HEK293 (cell line): ENCODE data around the gene GALNT15.

Experiments used
- CTCF ChIA-PET: fragments of 350-600 bp; formaldehyde crosslinking; extraction: SDS; loops from one replicate; lab custom pipeline; 2021; ENCODE audit warnings: antibody characterized with exemption; lab: Yijun Ruan, JAX
- POLR2A ChIA-PET: fragments of 300-600 bp; formaldehyde crosslinking; extraction: SDS; loops from one replicate; lab custom pipeline; 2020; ENCODE audit warnings: antibody characterized with exemption, inconsistent platforms; lab: Yijun Ruan, JAX
- H3K27ac ChIP-seq: fragments of 200-500 bp; sonication (Bioruptor generic); 2 replicates; pipeline ENCODE4 v1.5.1; 2014; ENCODE audit warnings: low read depth, low read length, control low read depth, inconsistent platforms; ENCODE audit errors: extremely low read depth
- H3K36me3 ChIP-seq, 2 experiments: fragments of 200-500 bp in 1 of 2; sonication (Bioruptor generic) in 1 of 2; 1 replicate in 1 of 2; 2 replicates in 1 of 2; pipeline ENCODE4 v1.5.1; 2014 to 2017; ENCODE audit warnings: inconsistent platforms in 2 of 2, low read length in 2 of 2; ENCODE audit not compliant: control insufficient read depth in 2 of 2, insufficient read depth in 1 of 2
- H3K4me1 ChIP-seq: fragments of 200-500 bp; sonication (Bioruptor generic); 2 replicates; pipeline ENCODE4 v1.5.1; 2014; ENCODE audit warnings: mild to moderate bottlenecking, low read length, inconsistent platforms; ENCODE audit not compliant: control insufficient read depth, insufficient read depth
- H3K4me3 ChIP-seq: 2 replicates; pipeline ENCODE4 v1.5.1; 2011; ENCODE audit warnings: low read depth, mild to moderate bottlenecking, control low read depth, low read length, moderate library complexity
- H3K9me3 ChIP-seq: fragments of 200-500 bp; sonication (Bioruptor generic); 2 replicates; pipeline ENCODE4 v1.5.1; 2014; ENCODE audit warnings: low read depth, low read length, inconsistent platforms; ENCODE audit not compliant: control insufficient read depth, insufficient read depth
- EGR2 ChIP-seq: fragments of 450-650 bp; formaldehyde crosslinking; IDR thresholded peaks from 2 replicates; pipeline ENCODE4 v1.5.1; 2016; ENCODE audit warnings: low read depth, missing biosample characterization, missing genetic modification characterization
- GLI4 ChIP-seq: fragments of 450-650 bp; formaldehyde crosslinking; IDR thresholded peaks from 2 replicates; pipeline ENCODE4 v1.5.1; 2016; ENCODE audit warnings: missing biosample characterization, missing genetic modification characterization
- MYNN ChIP-seq: fragments of 450-650 bp; formaldehyde crosslinking; IDR thresholded peaks from 2 replicates; pipeline ENCODE4 v1.5.1; 2016; ENCODE audit warnings: missing biosample characterization, missing genetic modification characterization, borderline replicate concordance
- ZFHX2 ChIP-seq: fragments of 450-650 bp; formaldehyde crosslinking; conservative IDR thresholded peaks from 2 replicates; pipeline ENCODE4 v1.5.1; 2016; ENCODE audit warnings: missing biosample characterization, missing genetic modification characterization
- ZNF16 ChIP-seq: fragments of 450-650 bp; formaldehyde crosslinking; IDR thresholded peaks from 2 replicates; pipeline ENCODE4 v1.5.1; 2016; ENCODE audit warnings: low read depth, missing biosample characterization, missing genetic modification characterization
- ZNF221 ChIP-seq: fragments of 450-650 bp; formaldehyde crosslinking; IDR thresholded peaks from 2 replicates; pipeline ENCODE4 v1.5.1; 2017; ENCODE audit warnings: missing biosample characterization, missing genetic modification characterization, borderline replicate concordance
- ZNF350 ChIP-seq: fragments of 450-650 bp; formaldehyde crosslinking; IDR thresholded peaks from 2 replicates; pipeline ENCODE4 v1.5.0; 2017; ENCODE audit warnings: missing biosample characterization, mild to moderate bottlenecking, missing genetic modification characterization
- ZNF571 ChIP-seq: fragments of 450-650 bp; formaldehyde crosslinking; IDR thresholded peaks from 2 replicates; pipeline ENCODE4 v1.5.0; 2017; ENCODE audit warnings: missing biosample characterization, missing genetic modification characterization
- ZNF629 ChIP-seq: fragments of 450-650 bp; formaldehyde crosslinking; IDR thresholded peaks from 2 replicates; pipeline ENCODE4 v1.5.1; 2017; ENCODE audit warnings: missing biosample characterization, missing genetic modification characterization
- ZNF792 ChIP-seq: fragments of 450-650 bp; formaldehyde crosslinking; IDR thresholded peaks from 2 replicates; pipeline ENCODE4 v1.5.1; 2016; ENCODE audit warnings: missing biosample characterization, missing genetic modification characterization
- TF ChIP-seq, protein P1 (sequence below): IDR thresholded peaks from 2 replicates; pipeline ENCODE4 v1.6.1; 2011; ENCODE audit warnings: mild to moderate bottlenecking, low read depth, low read length, borderline replicate concordance
- TF ChIP-seq, protein P2 (sequence below): fragments of 450-650 bp; formaldehyde crosslinking; IDR thresholded peaks from 2 replicates; pipeline ENCODE4 v1.5.1; 2016; ENCODE audit warnings: missing biosample characterization, missing genetic modification characterization
- TF ChIP-seq, protein P3 (sequence below): fragments of 450-650 bp; formaldehyde crosslinking; IDR thresholded peaks from 2 replicates; pipeline ENCODE4 v1.5.1; 2017; ENCODE audit warnings: missing biosample characterization, missing genetic modification characterization
- TF ChIP-seq, protein P4 (sequence below): fragments of 450-650 bp; formaldehyde crosslinking; IDR thresholded peaks from 2 replicates; pipeline ENCODE4; 2016; ENCODE audit warnings: missing biosample characterization, missing genetic modification characterization

Gene GALNT15

DNA sequence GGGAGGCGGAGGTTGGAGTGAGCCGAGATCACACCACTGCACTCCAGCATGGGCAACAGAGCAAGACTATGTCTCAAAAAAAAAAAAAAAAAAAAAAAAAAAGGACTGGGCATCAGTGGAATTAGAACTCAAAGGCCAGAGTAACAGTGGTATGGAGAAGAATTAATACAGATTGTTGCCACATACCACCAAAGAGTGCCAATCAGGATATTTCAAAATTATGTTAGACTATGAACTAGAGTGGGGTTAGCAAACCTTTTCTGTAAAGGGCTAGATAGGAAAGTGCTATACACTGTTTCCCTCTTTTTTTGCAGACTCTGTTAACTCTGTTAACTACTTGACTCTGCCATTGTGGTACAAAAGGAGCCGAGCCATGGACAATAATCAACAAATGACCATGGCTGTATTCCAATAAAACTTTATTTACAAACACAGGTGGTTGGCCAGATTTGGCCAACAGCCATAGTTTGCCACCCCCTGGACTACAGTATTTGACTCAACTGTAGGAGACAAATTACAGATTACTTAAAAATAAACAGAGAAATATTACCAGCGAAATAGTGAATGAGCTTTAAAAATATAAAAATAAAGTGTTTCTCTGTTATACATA lies 61.7 kb downstream of the GALNT15 start:
- Histone ChIP-seq H3K27ac (no peak overlapping the region), H3K4me1 (no peaks in the 10 kb centered on the region), H3K36me3 (no peaks in the 10 kb centered on the region), H3K4me3 (no peak overlapping the region), H3K9me3 (no peaks in the 10 kb centered on the region)
- ChIA-PET CTCF (interaction anchor here (0.6 to 1.3 kb wide), 2 partner anchors 12 to 58 kb away, joined by 4 to 7 read pairs; no protein-coding TSS in a partner anchor), POLR2A (no interaction called here)
- TF ChIP-seq ZNF221 (tag by site-specific recombination), result no peak
- no peak for TF ChIP-seq ZNF571 (tag by site-specific recombination)
- TF ChIP-seq, protein P1, sequence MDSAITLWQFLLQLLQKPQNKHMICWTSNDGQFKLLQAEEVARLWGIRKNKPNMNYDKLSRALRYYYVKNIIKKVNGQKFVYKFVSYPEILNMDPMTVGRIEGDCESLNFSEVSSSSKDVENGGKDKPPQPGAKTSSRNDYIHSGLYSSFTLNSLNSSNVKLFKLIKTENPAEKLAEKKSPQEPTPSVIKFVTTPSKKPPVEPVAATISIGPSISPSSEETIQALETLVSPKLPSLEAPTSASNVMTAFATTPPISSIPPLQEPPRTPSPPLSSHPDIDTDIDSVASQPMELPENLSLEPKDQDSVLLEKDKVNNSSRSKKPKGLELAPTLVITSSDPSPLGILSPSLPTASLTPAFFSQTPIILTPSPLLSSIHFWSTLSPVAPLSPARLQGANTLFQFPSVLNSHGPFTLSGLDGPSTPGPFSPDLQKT, result no peak
- TF ChIP-seq ZNF629, result no peak
- TF ChIP-seq ZNF350 (tag by site-specific recombination), result no peak
- TF ChIP-seq ZNF16 (tag by site-specific recombination), result no peak
- TF ChIP-seq EGR2 (tag by site-specific recombination), result no peak
- TF ChIP-seq, protein P2, sequence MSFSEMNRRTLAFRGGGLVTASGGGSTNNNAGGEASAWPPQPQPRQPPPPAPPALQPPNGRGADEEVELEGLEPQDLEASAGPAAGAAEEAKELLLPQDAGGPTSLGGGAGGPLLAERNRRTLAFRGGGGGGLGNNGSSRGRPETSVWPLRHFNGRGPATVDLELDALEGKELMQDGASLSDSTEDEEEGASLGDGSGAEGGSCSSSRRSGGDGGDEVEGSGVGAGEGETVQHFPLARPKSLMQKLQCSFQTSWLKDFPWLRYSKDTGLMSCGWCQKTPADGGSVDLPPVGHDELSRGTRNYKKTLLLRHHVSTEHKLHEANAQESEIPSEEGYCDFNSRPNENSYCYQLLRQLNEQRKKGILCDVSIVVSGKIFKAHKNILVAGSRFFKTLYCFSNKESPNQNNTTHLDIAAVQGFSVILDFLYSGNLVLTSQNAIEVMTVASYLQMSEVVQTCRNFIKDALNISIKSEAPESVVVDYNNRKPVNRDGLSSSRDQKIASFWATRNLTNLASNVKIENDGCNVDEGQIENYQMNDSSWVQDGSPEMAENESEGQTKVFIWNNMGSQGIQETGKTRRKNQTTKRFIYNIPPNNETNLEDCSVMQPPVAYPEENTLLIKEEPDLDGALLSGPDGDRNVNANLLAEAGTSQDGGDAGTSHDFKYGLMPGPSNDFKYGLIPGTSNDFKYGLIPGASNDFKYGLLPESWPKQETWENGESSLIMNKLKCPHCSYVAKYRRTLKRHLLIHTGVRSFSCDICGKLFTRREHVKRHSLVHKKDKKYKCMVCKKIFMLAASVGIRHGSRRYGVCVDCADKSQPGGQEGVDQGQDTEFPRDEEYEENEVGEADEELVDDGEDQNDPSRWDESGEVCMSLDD (tag by site-specific recombination), result no peak
- TF ChIP-seq GLI4 (tag by site-specific recombination), result no peak
- TF ChIP-seq ZFHX2 (tag by site-specific recombination), result no peak

DNA sequence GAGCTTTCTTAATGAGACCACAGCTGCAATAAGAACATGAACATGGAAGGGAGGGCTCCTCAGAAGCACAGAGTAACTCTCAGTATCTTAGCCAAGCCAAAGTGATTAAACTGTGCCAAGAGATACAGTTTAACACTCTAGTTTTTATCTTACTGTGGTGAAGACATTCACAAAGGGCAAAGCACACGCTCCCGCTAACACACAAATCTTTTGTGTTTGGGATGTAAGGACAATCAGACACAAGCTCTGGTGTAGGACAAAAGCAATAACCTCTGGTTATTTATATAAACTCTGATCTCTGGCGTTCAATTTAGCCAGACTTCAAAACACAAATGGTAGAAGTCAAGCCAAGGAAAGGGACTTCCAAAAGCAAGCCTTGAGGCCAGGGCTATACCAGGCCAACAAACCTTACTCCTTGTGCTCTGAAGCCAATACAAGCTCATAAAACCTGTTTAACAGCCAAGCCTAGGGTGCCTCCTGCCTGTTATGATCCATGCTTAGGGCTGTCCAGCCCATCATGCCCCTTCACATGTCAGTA lies 62.4 kb downstream of the GALNT15 start:
- H3K4me1 ChIP-seq, result no peaks in the 10 kb centered on the region
- TF ChIP-seq ZNF792 (tag by site-specific recombination) (no peak), MYNN (tag by site-specific recombination) (no peak)
- TF ChIP-seq, protein P3, sequence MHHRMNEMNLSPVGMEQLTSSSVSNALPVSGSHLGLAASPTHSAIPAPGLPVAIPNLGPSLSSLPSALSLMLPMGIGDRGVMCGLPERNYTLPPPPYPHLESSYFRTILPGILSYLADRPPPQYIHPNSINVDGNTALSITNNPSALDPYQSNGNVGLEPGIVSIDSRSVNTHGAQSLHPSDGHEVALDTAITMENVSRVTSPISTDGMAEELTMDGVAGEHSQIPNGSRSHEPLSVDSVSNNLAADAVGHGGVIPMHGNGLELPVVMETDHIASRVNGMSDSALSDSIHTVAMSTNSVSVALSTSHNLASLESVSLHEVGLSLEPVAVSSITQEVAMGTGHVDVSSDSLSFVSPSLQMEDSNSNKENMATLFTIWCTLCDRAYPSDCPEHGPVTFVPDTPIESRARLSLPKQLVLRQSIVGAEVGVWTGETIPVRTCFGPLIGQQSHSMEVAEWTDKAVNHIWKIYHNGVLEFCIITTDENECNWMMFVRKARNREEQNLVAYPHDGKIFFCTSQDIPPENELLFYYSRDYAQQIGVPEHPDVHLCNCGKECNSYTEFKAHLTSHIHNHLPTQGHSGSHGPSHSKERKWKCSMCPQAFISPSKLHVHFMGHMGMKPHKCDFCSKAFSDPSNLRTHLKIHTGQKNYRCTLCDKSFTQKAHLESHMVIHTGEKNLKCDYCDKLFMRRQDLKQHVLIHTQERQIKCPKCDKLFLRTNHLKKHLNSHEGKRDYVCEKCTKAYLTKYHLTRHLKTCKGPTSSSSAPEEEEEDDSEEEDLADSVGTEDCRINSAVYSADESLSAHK, result no peak
- TF ChIP-seq, protein P4, sequence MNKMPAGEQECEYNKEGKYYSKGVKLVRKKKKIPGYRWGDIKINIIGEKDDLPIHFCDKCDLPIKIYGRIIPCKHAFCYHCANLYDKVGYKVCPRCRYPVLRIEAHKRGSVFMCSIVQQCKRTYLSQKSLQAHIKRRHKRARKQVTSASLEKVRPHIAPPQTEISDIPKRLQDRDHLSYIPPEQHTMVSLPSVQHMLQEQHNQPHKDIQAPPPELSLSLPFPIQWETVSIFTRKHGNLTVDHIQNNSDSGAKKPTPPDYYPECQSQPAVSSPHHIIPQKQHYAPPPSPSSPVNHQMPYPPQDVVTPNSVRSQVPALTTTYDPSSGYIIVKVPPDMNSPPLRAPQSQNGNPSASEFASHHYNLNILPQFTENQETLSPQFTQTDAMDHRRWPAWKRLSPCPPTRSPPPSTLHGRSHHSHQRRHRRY (tag by site-specific recombination), result no peak
- no peak overlapping the region for H3K27ac ChIP-seq
- POLR2A ChIA-PET, result no interaction called here
- no peaks in the 10 kb centered on the region for H3K36me3 ChIP-seq
- CTCF ChIA-PET, result interaction anchor here (0.5 to 1.3 kb wide), 3 partner anchors 13 to 167 kb away, joined by 4 to 7 read pairs (median 5); no protein-coding TSS in a partner anchor
- H3K9me3 ChIP-seq, result no peaks in the 10 kb centered on the region
- H3K4me3 ChIP-seq, result no peak overlapping the region
